ENCODE results near the gene PLXNB2. TPM values are rescaled to one million over a fixed set of nuclear protein-coding genes. Genes with fewer than 3 reads are reported as not detected.

PLXNB2 gene
- total and polyA plus RNA-seq, 11 donors, result 35.1 to 139 (median 53.0) TPM

DNA sequence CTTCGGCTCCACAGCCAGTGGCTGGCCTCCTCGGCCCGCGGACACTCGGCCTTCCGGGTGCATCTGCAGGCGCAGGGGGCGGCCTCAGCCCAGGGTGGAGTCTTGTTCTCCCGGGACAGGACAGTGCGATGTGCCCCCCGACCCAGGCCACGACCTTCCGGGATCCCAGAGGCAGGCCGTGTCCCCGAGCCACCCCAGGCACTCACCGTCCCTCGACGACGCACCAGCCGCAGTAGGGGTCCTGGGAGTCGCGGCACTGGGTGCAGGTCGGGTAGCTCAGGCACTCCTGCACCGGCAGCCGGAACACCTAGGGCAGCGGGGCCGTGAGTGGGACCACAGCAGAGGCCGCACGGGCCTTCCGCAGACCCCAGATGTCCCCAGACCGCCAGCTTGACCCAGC, 19.7 kb downstream of the PLXNB2 start:
- Histone ChIP-seq H3K27me3 (no peaks in the 10 kb centered on the region), H3K36me3 (peaks cover 0 to 80% (median 69%) of the 10 kb centered on the region in 9 donors), H3K4me1 (peaks cover under 1 to 18% (median 6%) of the 10 kb centered on the region in 12 donors), H3K4me3 (no peak overlapping the region), H3K27ac (no peak overlapping the region), H3K9me3 (no peaks in the 10 kb centered on the region)
- ATAC-seq (no peak), DNase-seq (no peak)
- TF ChIP-seq POLR2A (IDR thresholded peaks at IDR 0.05), result no peak
- TF ChIP-seq, protein P1, sequence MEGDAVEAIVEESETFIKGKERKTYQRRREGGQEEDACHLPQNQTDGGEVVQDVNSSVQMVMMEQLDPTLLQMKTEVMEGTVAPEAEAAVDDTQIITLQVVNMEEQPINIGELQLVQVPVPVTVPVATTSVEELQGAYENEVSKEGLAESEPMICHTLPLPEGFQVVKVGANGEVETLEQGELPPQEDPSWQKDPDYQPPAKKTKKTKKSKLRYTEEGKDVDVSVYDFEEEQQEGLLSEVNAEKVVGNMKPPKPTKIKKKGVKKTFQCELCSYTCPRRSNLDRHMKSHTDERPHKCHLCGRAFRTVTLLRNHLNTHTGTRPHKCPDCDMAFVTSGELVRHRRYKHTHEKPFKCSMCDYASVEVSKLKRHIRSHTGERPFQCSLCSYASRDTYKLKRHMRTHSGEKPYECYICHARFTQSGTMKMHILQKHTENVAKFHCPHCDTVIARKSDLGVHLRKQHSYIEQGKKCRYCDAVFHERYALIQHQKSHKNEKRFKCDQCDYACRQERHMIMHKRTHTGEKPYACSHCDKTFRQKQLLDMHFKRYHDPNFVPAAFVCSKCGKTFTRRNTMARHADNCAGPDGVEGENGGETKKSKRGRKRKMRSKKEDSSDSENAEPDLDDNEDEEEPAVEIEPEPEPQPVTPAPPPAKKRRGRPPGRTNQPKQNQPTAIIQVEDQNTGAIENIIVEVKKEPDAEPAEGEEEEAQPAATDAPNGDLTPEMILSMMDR (IDR thresholded peaks at IDR 0.05), result no peak
- intact Hi-C loops (cut with DNase I), result no loop called here
- WGBS, 4 donors, result 94 to 95% (median 95%) methylated on average over 16 to 31 of the region's 31 CpGs

- no peaks in the 10 kb centered on the region for H3K9me3 ChIP-seq
- peaks cover 0 to 13% (median 1%) of the 10 kb centered on the region in 12 donors for H3K4me1 ChIP-seq
- WGBS, 4 donors, result 86 to 93% (median 91%) methylated on average over 20 to 40 of the region's 40 CpGs
- ATAC-seq (no peak), DNase-seq (no peak)
- TF ChIP-seq POLR2A (IDR thresholded peaks at IDR 0.05), result no peak
- TF ChIP-seq, protein P1 (IDR thresholded peaks at IDR 0.05), result no peak
- H3K36me3 ChIP-seq, result peaks cover 0 to 89% (median 78%) of the 10 kb centered on the region in 9 donors
- intact Hi-C loops (cut with DNase I), result no loop called here
- no peaks in the 10 kb centered on the region for H3K27me3 ChIP-seq
- H3K4me3 ChIP-seq, result no peak overlapping the region
- H3K27ac ChIP-seq, result no peak overlapping the region
Measured at GRCh38 chr22:50286701-50287318, 20.6 kb downstream of the PLXNB2 start.

DNA sequence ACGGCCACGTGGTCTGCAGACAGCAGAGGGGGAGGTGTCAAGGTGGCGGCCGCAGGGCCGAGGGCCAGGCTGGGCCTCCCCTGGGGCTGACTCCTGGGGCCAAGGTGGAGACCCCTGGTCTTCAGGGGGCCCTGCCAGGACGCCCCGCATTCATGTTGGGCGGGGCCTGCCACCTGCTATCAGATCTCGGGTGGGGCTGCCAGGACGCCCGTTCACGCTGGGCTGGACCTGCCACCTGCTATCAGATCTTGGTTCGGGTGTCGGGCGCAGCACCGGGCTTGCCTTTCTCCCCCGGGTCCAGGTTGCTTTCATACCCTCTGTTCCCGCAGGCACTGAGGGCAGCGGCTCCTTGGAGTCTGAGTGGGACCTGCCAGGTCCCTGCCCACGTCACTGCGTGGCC, 21.2 kb downstream of the PLXNB2 start:
- intact Hi-C loops (cut with DNase I), result no loop called here
- H3K36me3 ChIP-seq, result peaks cover 0 to 93% (median 83%) of the 10 kb centered on the region in 9 donors

DNA sequence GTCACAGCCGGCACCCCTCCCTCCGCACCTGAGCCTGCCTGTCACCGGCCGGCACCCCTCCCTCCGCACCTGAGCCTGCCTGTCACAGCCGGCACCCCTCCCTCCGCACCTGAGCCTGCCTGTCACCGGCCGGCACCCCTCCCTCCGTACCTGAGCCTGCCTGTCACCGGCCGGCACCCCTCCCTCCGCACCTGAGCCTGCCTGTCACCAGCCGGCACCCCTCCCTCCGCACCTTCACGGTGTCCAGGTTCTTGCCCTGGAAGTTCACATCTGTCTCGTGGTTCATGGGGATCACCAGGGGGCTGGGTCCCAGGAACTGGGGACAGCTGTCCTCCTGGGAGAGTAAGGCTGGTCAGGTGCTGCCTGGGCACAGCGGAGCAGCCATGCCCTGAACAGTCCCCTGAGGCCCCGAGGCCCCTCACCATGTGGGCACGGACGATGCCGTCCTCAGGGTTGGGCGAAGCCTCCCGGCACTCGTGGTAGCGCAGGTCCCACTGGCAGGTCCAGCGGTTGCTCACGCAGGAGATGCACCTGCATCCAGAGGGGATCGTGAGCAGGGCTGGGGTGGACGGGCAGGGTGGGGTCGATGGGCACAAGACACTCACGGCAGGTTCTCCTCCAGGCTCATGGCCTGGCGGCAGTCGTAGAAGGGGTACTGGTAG, 21.7 kb downstream of the PLXNB2 start:
- no peaks in the 10 kb centered on the region for H3K9me3 ChIP-seq
- H3K36me3 ChIP-seq, result peaks cover 0 to 93% (median 89%) of the 10 kb centered on the region in 9 donors
- H3K27me3 ChIP-seq, result no peaks in the 10 kb centered on the region
- H3K27ac ChIP-seq, result no peak overlapping the region
- intact Hi-C loops (cut with DNase I), result no loop called here
- TF ChIP-seq POLR2A (IDR thresholded peaks at IDR 0.05), result no peak
- TF ChIP-seq, protein P1 (IDR thresholded peaks at IDR 0.05), result no peak
- H3K4me1 ChIP-seq, result peaks cover 0 to 15% (median 1%) of the 10 kb centered on the region in 12 donors
- no peak for ATAC-seq
- no peak for DNase-seq
- H3K4me3 ChIP-seq, result no peak overlapping the region
- WGBS, 4 donors, result 94 to 96% (median 95%) methylated on average over 15 to 31 of the region's 34 CpGs

More for the DNA sequence above, 21.2 kb downstream of the PLXNB2 start:
- 86 to 92% (median 90%) methylated on average over 21 of the region's 21 CpGs for WGBS, 4 donors
- Histone ChIP-seq H3K4me1 (peaks cover 0 to 15% (median 1%) of the 10 kb centered on the region in 12 donors), H3K27ac (no peak overlapping the region), H3K4me3 (no peak overlapping the region), H3K9me3 (no peaks in the 10 kb centered on the region), H3K27me3 (no peaks in the 10 kb centered on the region)
- DNase-seq (no peak), ATAC-seq (no peak)
- no peak for TF ChIP-seq POLR2A (IDR thresholded peaks at IDR 0.05)
- TF ChIP-seq, protein P1 (IDR thresholded peaks at IDR 0.05), result no peak

Data from heart left ventricle (tissue), 16 donors.